Measurements from ENCODE around the gene OSBP. TPM values are rescaled to one million over a fixed set of nuclear protein-coding genes. Genes with fewer than 3 reads are reported as not detected.

The OSBP gene
- polyA plus RNA-seq, 2 of the 4 experiments (the other 2 are of a cell fraction) = 25.9 to 31.7 TPM

- CTCF ChIA-PET = interaction anchor here (0.6 kb wide), 1 partner anchor 46 kb away, joined by 3 read pairs; no protein-coding TSS in a partner anchor
- POLR2A ChIA-PET = no interaction called here
These were observed 2.3 kb upstream of the OSBP start for GRCh38 chr11:59617876-59618275.

GRCh38 chr11:59616396-59616982, 915 bp upstream of the OSBP start:
- 8% methylated on average over 18 of the region's 18 CpGs for WGBS (ENCODE audit: missing lambda C conversion rate)
- TF ChIP-seq CEBPB (IDR thresholded peaks at IDR 0.05) = no peak
- TF ChIP-seq NPAS2 (CRISPR knock-in tag; IDR thresholded peaks at IDR 0.05; ENCODE audit: borderline replicate concordance) = no peak
- 0 out of 2 replicates have a peak, but pooled peaks have one; percentile 29 for TF ChIP-seq FOSB (CRISPR knock-in tag; IDR thresholded peaks at IDR 0.05)
- peak; percentile 24; the same call in 1 of the 2 replicates for TF ChIP-seq POLR2A (IDR thresholded peaks at IDR 0.05; ENCODE audit: low read length)
- 0 out of 2 replicates have a peak, but pooled peaks have one; percentile 34 for TF ChIP-seq MAX (IDR thresholded peaks at IDR 0.05)
- TF ChIP-seq HOXA7 (CRISPR knock-in tag; IDR thresholded peaks at IDR 0.05) = peak; percentile 49; the same call in 1 of the 2 replicates
- TF ChIP-seq RNF2 (IDR thresholded peaks at IDR 0.05; ENCODE audit: borderline replicate concordance, low read depth) = no peak
- 0 out of 3 replicates have a peak, but pooled peaks have one; percentile 37 for TF ChIP-seq BCL3 (IDR thresholded peaks at IDR 0.05)
- TF ChIP-seq JUN (IDR thresholded peaks at IDR 0.05) = peak in 1 of 2 experiments; percentile 21; a peak in 1 of 5 replicates
- peak; percentile 17; the same call in 1 of the 2 replicates for TF ChIP-seq TP53 (CRISPR knock-in tag; IDR thresholded peaks at IDR 0.05)
- TF ChIP-seq ZFP36 (IDR thresholded peaks at IDR 0.05; ENCODE audit: borderline replicate concordance, partially characterized antibody) = no peak
- H3K27ac ChIP-seq = peak overlapping the region; percentile 70 to 85
- H3K4me1 ChIP-seq = peaks cover 28% of the 10 kb centered on the region; the same call in 2 of the 3 replicates
- peak overlapping the region; percentile 84 for H3K4me2 ChIP-seq
- CTCF ChIA-PET = interaction anchor here (0.5 to 2.1 kb wide), 6 partner anchors 15 to 138 kb away, joined by 3 to 7 read pairs (median 4); partner anchors contain the start of gene STX3
- DNase-seq (ENCODE audit: low read depth in 1 of 2, low spot score in 1 of 2) (no peak), FAIRE-seq (no peak), ATAC-seq (peak; percentile 1 to 6; a peak in 5 of 6 replicates)
- no peaks in the 10 kb centered on the region for H3K9me3 ChIP-seq
- H3K4me3 ChIP-seq = peak overlapping the region; percentile 52
- POLR2A ChIA-PET = interaction anchor here (0.5 to 2.1 kb wide), 11 partner anchors 11 to 79 kb away, joined by 3 to 43 read pairs (median 4); partner anchors contain the start of gene PATL1

More at GRCh38 chr11:59617876-59618275, 2.3 kb upstream of the OSBP start:
- ATAC-seq = no peak
- Histone ChIP-seq H3K4me3 (no peak overlapping the region), H3K4me2 (no peak overlapping the region), H3K9me3 (no peaks in the 10 kb centered on the region), H3K4me1 (peaks cover 14% of the 10 kb centered on the region; the same call in 2 of the 3 replicates), H3K27ac (no peak overlapping the region)
- no peak for DNase-seq (ENCODE audit: low read depth in 1 of 2, low spot score in 1 of 2)
- no peak for TF ChIP-seq ZC3H11A (IDR thresholded peaks at IDR 0.05)
- no peak for TF ChIP-seq EHMT2 (IDR thresholded peaks at IDR 0.05; ENCODE audit: low read depth)
- TF ChIP-seq ELK1 (IDR thresholded peaks at IDR 0.05; ENCODE audit: low read depth, low read length) = no peak
- no peak for TF ChIP-seq JUN (IDR thresholded peaks at IDR 0.05)
- TF ChIP-seq RNF2 (IDR thresholded peaks at IDR 0.05; ENCODE audit: borderline replicate concordance, low read depth) = no peak
- TF ChIP-seq NPAS2 (CRISPR knock-in tag; IDR thresholded peaks at IDR 0.05; ENCODE audit: borderline replicate concordance) = no peak
- no peak for TF ChIP-seq CTCF (IDR thresholded peaks at IDR 0.05)
- TF ChIP-seq ZNF302 (CRISPR knock-in tag; IDR thresholded peaks at IDR 0.05) = no peak
- no peak for TF ChIP-seq CHD4 (IDR thresholded peaks at IDR 0.05; ENCODE audit: borderline replicate concordance)
- no peak for TF ChIP-seq E2F6 (IDR thresholded peaks at IDR 0.05; ENCODE audit: borderline replicate concordance, low read depth)
- no peak for TF ChIP-seq ZSCAN20 (CRISPR knock-in tag; IDR thresholded peaks at IDR 0.05)
- no peak for TF ChIP-seq PBX3 (IDR thresholded peaks at IDR 0.05)
- no peak for TF ChIP-seq MAX (IDR thresholded peaks at IDR 0.05)
- no peak for TF ChIP-seq HOXB13 (CRISPR knock-in tag; IDR thresholded peaks at IDR 0.05; ENCODE audit: low read depth)
- TF ChIP-seq CHD2 (IDR thresholded peaks at IDR 0.05; ENCODE audit: low read length, partially characterized antibody) = no peak
- no peak for TF ChIP-seq HES2 (IDR thresholded peaks at IDR 0.05)
- 59% methylated on average over 1 of the region's 1 CpG for WGBS (ENCODE audit: missing lambda C conversion rate)
- no peak for FAIRE-seq
